Measurements from ENCODE around the gene MPDZ. TPM values are rescaled to one million over a fixed set of nuclear protein-coding genes. Genes with fewer than 3 reads are reported as not detected.

The MPDZ gene
- total and polyA plus RNA-seq, 2 experiments from 2014 or later = 33.0 to 43.1 TPM

- Mint-ChIP-seq H3K4me1 (peaks cover 17% of the 10 kb centered on the region), H3K27me3 (ENCODE audit: insufficient read depth, low read depth, poor library complexity) (peaks cover 6% of the 10 kb centered on the region), H3K4me3 (peak overlapping the region; percentile 89), H3K36me3 (ENCODE audit: low read depth) (no peaks in the 10 kb centered on the region), H3K27ac (no peak overlapping the region), H3K9me3 (no peaks in the 10 kb centered on the region)
- no peaks in the 10 kb centered on the region for H3K9me2 ChIP-seq (ENCODE audit: insufficient read depth)
- H4K20me1 ChIP-seq (replicated peaks; ENCODE audit: insufficient read depth) = peaks cover 3% of the 10 kb centered on the region; the same call in 1 of the 2 replicates
- H3K4me2 ChIP-seq = peak overlapping the region; percentile 87
- TF ChIP-seq, protein P1, sequence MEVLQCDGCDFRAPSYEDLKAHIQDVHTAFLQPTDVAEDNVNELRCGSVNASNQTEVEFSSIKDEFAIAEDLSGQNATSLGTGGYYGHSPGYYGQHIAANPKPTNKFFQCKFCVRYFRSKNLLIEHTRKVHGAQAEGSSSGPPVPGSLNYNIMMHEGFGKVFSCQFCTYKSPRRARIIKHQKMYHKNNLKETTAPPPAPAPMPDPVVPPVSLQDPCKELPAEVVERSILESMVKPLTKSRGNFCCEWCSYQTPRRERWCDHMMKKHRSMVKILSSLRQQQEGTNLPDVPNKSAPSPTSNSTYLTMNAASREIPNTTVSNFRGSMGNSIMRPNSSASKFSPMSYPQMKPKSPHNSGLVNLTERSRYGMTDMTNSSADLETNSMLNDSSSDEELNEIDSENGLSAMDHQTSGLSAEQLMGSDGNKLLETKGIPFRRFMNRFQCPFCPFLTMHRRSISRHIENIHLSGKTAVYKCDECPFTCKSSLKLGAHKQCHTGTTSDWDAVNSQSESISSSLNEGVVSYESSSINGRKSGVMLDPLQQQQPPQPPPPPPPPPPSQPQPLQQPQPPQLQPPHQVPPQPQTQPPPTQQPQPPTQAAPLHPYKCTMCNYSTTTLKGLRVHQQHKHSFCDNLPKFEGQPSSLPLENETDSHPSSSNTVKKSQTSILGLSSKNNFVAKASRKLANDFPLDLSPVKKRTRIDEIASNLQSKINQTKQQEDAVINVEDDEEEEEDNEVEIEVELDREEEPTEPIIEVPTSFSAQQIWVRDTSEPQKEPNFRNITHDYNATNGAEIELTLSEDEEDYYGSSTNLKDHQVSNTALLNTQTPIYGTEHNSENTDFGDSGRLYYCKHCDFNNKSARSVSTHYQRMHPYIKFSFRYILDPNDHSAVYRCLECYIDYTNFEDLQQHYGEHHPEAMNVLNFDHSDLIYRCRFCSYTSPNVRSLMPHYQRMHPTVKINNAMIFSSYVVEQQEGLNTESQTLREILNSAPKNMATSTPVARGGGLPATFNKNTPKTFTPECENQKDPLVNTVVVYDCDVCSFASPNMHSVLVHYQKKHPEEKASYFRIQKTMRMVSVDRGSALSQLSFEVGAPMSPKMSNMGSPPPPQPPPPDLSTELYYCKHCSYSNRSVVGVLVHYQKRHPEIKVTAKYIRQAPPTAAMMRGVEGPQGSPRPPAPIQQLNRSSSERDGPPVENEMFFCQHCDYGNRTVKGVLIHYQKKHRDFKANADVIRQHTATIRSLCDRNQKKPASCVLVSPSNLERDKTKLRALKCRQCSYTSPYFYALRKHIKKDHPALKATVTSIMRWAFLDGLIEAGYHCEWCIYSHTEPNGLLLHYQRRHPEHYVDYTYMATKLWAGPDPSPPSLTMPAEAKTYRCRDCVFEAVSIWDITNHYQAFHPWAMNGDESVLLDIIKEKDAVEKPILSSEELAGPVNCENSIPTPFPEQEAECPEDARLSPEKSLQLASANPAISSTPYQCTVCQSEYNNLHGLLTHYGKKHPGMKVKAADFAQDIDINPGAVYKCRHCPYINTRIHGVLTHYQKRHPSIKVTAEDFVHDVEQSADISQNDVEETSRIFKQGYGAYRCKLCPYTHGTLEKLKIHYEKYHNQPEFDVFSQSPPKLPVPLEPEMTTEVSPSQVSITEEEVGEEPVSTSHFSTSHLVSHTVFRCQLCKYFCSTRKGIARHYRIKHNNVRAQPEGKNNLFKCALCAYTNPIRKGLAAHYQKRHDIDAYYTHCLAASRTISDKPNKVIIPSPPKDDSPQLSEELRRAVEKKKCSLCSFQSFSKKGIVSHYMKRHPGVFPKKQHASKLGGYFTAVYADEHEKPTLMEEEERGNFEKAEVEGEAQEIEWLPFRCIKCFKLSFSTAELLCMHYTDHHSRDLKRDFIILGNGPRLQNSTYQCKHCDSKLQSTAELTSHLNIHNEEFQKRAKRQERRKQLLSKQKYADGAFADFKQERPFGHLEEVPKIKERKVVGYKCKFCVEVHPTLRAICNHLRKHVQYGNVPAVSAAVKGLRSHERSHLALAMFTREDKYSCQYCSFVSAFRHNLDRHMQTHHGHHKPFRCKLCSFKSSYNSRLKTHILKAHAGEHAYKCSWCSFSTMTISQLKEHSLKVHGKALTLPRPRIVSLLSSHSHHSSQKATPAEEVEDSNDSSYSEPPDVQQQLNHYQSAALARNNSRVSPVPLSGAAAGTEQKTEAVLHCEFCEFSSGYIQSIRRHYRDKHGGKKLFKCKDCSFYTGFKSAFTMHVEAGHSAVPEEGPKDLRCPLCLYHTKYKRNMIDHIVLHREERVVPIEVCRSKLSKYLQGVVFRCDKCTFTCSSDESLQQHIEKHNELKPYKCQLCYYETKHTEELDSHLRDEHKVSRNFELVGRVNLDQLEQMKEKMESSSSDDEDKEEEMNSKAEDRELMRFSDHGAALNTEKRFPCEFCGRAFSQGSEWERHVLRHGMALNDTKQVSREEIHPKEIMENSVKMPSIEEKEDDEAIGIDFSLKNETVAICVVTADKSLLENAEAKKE (CRISPR knock-in tag; IDR thresholded peaks at IDR 0.05) = no peak
- no peak for TF ChIP-seq ETS1 (IDR thresholded peaks at IDR 0.05)
- no peak for TF ChIP-seq REST (IDR thresholded peaks at IDR 0.05; ENCODE audit: unreplicated experiment)
- TF ChIP-seq, protein P2, sequence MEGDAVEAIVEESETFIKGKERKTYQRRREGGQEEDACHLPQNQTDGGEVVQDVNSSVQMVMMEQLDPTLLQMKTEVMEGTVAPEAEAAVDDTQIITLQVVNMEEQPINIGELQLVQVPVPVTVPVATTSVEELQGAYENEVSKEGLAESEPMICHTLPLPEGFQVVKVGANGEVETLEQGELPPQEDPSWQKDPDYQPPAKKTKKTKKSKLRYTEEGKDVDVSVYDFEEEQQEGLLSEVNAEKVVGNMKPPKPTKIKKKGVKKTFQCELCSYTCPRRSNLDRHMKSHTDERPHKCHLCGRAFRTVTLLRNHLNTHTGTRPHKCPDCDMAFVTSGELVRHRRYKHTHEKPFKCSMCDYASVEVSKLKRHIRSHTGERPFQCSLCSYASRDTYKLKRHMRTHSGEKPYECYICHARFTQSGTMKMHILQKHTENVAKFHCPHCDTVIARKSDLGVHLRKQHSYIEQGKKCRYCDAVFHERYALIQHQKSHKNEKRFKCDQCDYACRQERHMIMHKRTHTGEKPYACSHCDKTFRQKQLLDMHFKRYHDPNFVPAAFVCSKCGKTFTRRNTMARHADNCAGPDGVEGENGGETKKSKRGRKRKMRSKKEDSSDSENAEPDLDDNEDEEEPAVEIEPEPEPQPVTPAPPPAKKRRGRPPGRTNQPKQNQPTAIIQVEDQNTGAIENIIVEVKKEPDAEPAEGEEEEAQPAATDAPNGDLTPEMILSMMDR (conservative IDR thresholded peaks at IDR 0.05; ENCODE audit: low read depth in 2 of 2) = no peak
- TF ChIP-seq EZH2 (IDR thresholded peaks at IDR 0.05; ENCODE audit: low read depth, unreplicated experiment) = no peak
- no peak for TF ChIP-seq POLR2AphosphoS5 (IDR thresholded peaks at IDR 0.05; ENCODE audit: low read depth)
- TF ChIP-seq EZH2phosphoT487 (IDR thresholded peaks at IDR 0.05; ENCODE audit: unreplicated experiment) = no peak
- H3K4me1 ChIP-seq (ENCODE audit: insufficient read depth) = peaks cover 40% of the 10 kb centered on the region
- no peak for ATAC-seq
- no peaks in the 10 kb centered on the region for H3K36me3 ChIP-seq (ENCODE audit: insufficient read depth)
- peak overlapping the region; percentile 89 for H2AFZ ChIP-seq
- DNase-seq (ENCODE audit: low spot score) = no peak
- H3K4me3 ChIP-seq = peak overlapping the region; percentile 83
- H3K79me2 ChIP-seq (replicated peaks; ENCODE audit: insufficient read depth) = peaks cover 52% of the 10 kb centered on the region
- no peaks in the 10 kb centered on the region for H3K27me3 ChIP-seq (ENCODE audit: insufficient read depth)
- no peaks in the 10 kb centered on the region for H3F3A ChIP-seq (replicated peaks; ENCODE audit: low read depth)
- H3K27ac ChIP-seq (ENCODE audit: low read depth) = peak overlapping the region; percentile 82; the same call in 1 of the 2 replicates
These were observed 1.5 kb downstream of the MPDZ start for GRCh38 chr9:13278023-13278367.

Data from GM23338 (cell line).